Raji (cell line): ENCODE data around the gene COL7A1.

ENCODE experiments used
- POLR2A ChIP-seq: IDR thresholded peaks from 2 replicates; pipeline ENCODE4 v1.6.1; 2011; ENCODE audit warnings: low read depth, low read length, control low read depth; ENCODE audit not compliant: insufficient read depth

COL7A1 gene

DNA sequence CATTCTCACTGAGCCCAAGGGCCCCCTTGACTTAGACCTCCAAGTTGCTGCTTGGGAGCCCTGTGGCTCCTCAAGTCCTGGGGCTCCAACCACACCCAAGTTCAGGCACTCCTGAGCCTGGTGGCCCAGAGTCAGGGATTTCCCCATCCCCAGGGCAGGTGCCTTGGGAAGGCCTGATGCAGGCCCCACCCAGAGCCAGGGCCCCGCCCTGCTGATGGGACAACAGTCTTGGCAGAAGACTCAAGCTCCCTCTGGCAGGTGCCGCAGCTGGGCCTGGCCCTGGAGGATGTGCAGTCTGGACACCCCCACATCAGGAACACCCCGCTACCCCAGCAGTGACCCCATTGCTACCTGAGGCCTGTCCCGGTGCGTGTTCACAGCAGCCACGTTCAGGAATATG is 73.5 kb downstream of the COL7A1 start:
- TF ChIP-seq POLR2A = no peak

DNA sequence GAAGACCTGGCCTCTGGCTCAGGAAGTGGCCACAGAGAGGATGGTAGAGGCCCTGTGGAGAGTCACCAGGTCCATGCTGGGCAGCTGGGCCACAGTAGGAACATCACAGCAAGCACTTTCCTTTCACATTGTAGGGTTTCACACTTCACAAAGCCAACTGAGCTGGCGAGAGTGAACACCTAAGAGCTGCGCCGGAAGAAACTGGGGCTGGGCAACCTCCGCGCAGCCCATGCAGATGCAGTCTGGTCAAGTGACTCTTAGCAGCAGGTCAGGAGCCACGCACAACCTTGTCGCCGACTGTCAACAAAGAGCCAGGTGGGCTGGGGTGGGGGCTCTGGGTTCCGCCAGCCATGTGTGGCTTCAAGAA is 75.9 kb downstream of the COL7A1 start:
- no peak for TF ChIP-seq POLR2A

DNA sequence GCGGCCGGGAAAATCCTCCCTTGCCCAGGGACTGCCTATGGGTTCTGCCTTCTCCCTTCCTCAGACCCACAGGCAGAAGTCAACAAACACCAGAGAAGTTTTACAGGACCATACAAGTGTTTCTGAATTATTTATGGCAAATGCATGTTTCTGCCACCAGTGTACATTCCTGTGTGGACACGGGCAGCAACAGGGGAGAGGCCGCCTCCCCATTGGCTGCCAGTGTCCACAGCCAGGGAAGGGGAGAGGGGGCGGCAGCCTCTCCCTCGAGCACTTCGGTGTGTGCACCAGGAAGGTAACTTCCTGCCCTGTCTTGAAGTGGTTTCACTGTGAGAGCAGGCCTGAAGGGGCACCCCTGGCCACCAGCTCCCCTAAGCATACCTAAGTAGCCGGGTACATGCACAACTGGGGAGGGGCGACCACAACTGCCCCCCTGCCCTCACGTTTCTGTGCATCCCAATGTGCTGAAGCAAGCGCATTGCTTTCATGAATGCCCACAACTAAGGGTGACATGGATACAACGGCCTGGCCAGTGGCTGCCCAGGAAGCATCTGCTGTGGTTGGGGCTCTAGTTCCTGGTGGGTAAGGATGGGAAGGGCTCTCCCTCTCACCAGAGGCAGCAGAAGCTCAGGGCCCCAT is 76.4 kb downstream of the COL7A1 start:
- no peak for TF ChIP-seq POLR2A

DNA sequence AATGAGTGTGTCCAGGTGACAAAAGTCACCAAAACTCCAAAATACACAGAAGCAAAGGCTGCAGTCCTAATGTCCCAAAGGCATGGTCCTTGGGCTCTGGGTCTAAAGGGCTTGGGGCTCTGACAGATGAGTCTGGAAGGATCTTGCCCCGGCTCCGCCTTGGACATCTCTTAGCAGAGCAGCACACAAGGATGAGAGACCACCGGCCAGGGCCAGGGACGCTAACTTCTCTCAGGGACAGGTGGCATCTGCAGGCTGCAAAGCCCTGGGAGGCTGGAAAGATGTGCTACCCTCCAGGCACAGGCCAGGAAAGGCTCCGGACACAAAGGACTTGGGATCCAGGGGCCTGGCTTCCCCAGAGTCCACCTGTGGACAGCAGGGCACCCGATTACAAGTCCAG is 77.1 kb downstream of the COL7A1 start:
- TF ChIP-seq POLR2A = no peak

DNA sequence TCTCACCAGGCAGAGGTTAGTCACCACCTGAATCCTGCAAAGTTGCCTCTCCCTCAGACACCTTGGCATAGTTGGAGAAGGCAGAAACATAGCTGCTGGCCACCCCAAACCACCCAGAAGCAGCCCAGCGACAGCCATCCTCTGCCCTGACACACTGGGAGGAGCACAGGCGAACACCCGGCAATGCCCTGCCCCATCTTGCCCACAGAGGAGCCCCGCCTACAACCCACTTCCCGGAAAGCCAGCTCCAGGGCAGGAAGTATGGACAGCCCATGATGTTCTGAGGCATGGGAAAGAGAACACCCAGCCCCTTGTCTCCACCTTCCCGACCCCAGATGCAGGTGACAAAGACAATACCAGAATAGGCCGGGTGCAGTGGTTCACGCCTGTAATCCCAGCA is 78.6 kb downstream of the COL7A1 start:
- TF ChIP-seq POLR2A = no peak

DNA sequence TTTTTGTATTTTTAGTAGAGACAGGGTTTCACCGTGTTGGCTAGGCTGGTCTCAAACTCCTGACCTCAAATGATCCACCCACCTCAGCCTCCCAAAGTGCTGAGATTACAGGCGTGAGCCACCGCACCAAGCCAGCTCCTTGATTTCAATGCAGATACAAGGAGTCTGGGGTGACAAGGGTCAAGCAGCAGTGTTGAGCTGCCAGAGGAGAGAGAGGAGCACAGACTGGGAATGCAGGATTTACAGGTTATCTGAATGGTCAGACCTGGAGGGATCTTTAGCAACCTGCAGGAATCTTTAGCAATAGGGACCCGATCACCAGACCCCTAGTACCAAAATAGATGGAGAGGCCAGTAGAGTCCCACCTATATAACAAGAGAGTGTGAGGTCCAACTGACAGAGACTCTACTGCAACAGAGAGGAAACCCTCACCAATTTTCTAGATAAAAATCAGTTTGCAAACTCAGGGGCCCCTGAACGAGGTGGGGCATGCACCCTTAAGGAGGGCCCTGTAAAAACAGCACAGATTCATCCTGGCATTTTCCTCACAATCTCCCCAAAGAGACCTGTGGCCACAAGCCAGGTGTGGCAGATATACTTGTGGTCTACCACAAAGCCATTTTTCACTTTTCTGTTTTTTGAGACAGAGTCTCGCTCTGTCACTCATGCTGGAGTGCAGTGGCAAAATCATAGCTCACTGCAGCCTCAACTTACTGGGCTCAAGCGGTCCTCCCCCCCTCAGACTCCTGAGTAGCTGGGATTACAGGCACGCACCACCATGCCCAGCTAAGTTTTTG is 80.5 kb downstream of the COL7A1 start:
- no peak for TF ChIP-seq POLR2A
